ENCODE data around the gene UBR1.
"Not testable (repeated sequence)": the region's sequence is repeated elsewhere in the genome, so short reads cannot be mapped to it uniquely, and the experiment has no call there.

The UBR1 gene

GRCh38 chr15:42971830-42972229, 134.0 kb downstream of the UBR1 start:
- no peak overlapping the region for H3K27ac ChIP-seq
- TF ChIP-seq CTCF (IDR thresholded peaks at IDR 0.05): no peak
- no peak for TF ChIP-seq ZFX (IDR thresholded peaks at IDR 0.05; ENCODE audit: borderline replicate concordance)

- H3K27ac ChIP-seq: no peak overlapping the region
- TF ChIP-seq ZFX (IDR thresholded peaks at IDR 0.05; ENCODE audit: borderline replicate concordance): no peak
- no peak for TF ChIP-seq CTCF (IDR thresholded peaks at IDR 0.05)
These were observed 141.4 kb downstream of the UBR1 start for GRCh38 chr15:42964476-42964875.

- no peak overlapping the region for H3K27ac ChIP-seq
- TF ChIP-seq ZFX (IDR thresholded peaks at IDR 0.05; ENCODE audit: borderline replicate concordance): no peak
- no peak for TF ChIP-seq CTCF (IDR thresholded peaks at IDR 0.05)
These were observed 150.3 kb downstream of the UBR1 start for GRCh38 chr15:42955518-42955917.

- TF ChIP-seq ZFX (IDR thresholded peaks at IDR 0.05; ENCODE audit: borderline replicate concordance) (no peak), CTCF (IDR thresholded peaks at IDR 0.05) (no peak)
- H3K27ac ChIP-seq: no peak overlapping the region
These were observed 151.5 kb downstream of the UBR1 start for GRCh38 chr15:42954291-42954690.

GRCh38 chr15:42948898-42949297, 156.9 kb downstream of the UBR1 start:
- not testable (repeated sequence) for H3K27ac ChIP-seq

GRCh38 chr15:42940527-42940926, 165.3 kb downstream of the UBR1 start:
- TF ChIP-seq ZFX (IDR thresholded peaks at IDR 0.05; ENCODE audit: borderline replicate concordance) (no peak), CTCF (IDR thresholded peaks at IDR 0.05) (no peak)
- H3K27ac ChIP-seq: no peak overlapping the region

- no peak overlapping the region for H3K27ac ChIP-seq
- no peak for TF ChIP-seq ZFX (IDR thresholded peaks at IDR 0.05; ENCODE audit: borderline replicate concordance)
- TF ChIP-seq CTCF (IDR thresholded peaks at IDR 0.05): no peak
These were observed 166.0 kb downstream of the UBR1 start for GRCh38 chr15:42939841-42940240.

GRCh38 chr15:42937143-42937542, 168.7 kb downstream of the UBR1 start:
- H3K27ac ChIP-seq: no peak overlapping the region
- no peak for TF ChIP-seq CTCF (IDR thresholded peaks at IDR 0.05)
- TF ChIP-seq ZFX (IDR thresholded peaks at IDR 0.05; ENCODE audit: borderline replicate concordance): no peak

Measured in 22Rv1 (cell line).